ENCODE data around the gene SSTR3. TPM values are rescaled to one million over a fixed set of nuclear protein-coding genes. Genes with fewer than 3 reads are reported as not detected.
"Not testable (repeated sequence)": the region's sequence is repeated elsewhere in the genome, so short reads cannot be mapped to it uniquely, and the experiment has no call there.

The SSTR3 gene
- total and polyA plus RNA-seq, 4 donors = 0.39 to 2.9 (median 2.1) TPM

GRCh38 chr22:37234736-37235711 lies 22.7 kb upstream of the SSTR3 start:
- Histone ChIP-seq H3K27ac (ENCODE audit: low read depth, low read length) (no peak overlapping the region), H3K9me3 (ENCODE audit: control insufficient read depth, insufficient read depth, low read length) (no peaks in the 10 kb centered on the region), H3K36me3 (ENCODE audit: control insufficient read depth, insufficient read depth, low read length) (no peaks in the 10 kb centered on the region), H3K4me3 (ENCODE audit: low read depth, low read length) (no peak overlapping the region), H3K27me3 (ENCODE audit: control insufficient read depth, insufficient read depth, low read length) (peaks cover 4% of the 10 kb centered on the region), H3K4me1 (ENCODE audit: control insufficient read depth, insufficient read depth, low read length) (peaks cover 6% of the 10 kb centered on the region)
- 83% methylated on average over 13 of the region's 16 CpGs for WGBS (ENCODE audit: insufficient coverage)
- DNase-seq (ENCODE audit: low read depth in 4 of 6, low spot score in 6 of 6) = no peak

GRCh38 chr22:37233751-37234631 lies 21.7 kb upstream of the SSTR3 start:
- H3K4me1 ChIP-seq (ENCODE audit: control insufficient read depth, insufficient read depth, low read length) = peaks cover 12% of the 10 kb centered on the region
- H3K9me3 ChIP-seq (ENCODE audit: control insufficient read depth, insufficient read depth, low read length) = no peaks in the 10 kb centered on the region
- 67% methylated on average over 27 of the region's 27 CpGs for WGBS (ENCODE audit: insufficient coverage)
- no peak for DNase-seq (ENCODE audit: low read depth in 4 of 6, low spot score in 6 of 6)
- no peak overlapping the region for H3K4me3 ChIP-seq (ENCODE audit: low read depth, low read length)
- no peak overlapping the region for H3K27ac ChIP-seq (ENCODE audit: low read depth, low read length)
- no peaks in the 10 kb centered on the region for H3K27me3 ChIP-seq (ENCODE audit: control insufficient read depth, insufficient read depth, low read length)
- H3K36me3 ChIP-seq (ENCODE audit: control insufficient read depth, insufficient read depth, low read length) = no peaks in the 10 kb centered on the region

- DNase-seq (ENCODE audit: low read depth in 4 of 6, low spot score in 6 of 6); H3K9me3 ChIP-seq (ENCODE audit: control insufficient read depth, insufficient read depth, low read length): not testable (repeated sequence)
- 88% methylated on average over 11 of the region's 12 CpGs for WGBS (ENCODE audit: insufficient coverage)
These were observed 21.1 kb upstream of the SSTR3 start for GRCh38 chr22:37233371-37233750.

GRCh38 chr22:37232140-37232998 lies 20.1 kb upstream of the SSTR3 start:
- Histone ChIP-seq H3K27ac (ENCODE audit: low read depth, low read length) (no peak overlapping the region), H3K36me3 (ENCODE audit: control insufficient read depth, insufficient read depth, low read length) (no peaks in the 10 kb centered on the region), H3K4me1 (ENCODE audit: control insufficient read depth, insufficient read depth, low read length) (peaks cover 16% of the 10 kb centered on the region), H3K27me3 (ENCODE audit: control insufficient read depth, insufficient read depth, low read length) (no peaks in the 10 kb centered on the region), H3K9me3 (ENCODE audit: control insufficient read depth, insufficient read depth, low read length) (no peaks in the 10 kb centered on the region), H3K4me3 (ENCODE audit: low read depth, low read length) (no peak overlapping the region)
- no peak for DNase-seq (ENCODE audit: low read depth in 4 of 6, low spot score in 6 of 6)
- WGBS (ENCODE audit: insufficient coverage) = 87% methylated on average over 13 of the region's 15 CpGs

More at GRCh38 chr22:37233371-37233750, 21.1 kb upstream of the SSTR3 start:
- peaks cover 19% of the 10 kb centered on the region for H3K4me1 ChIP-seq (ENCODE audit: control insufficient read depth, insufficient read depth, low read length)
- H3K27ac ChIP-seq (ENCODE audit: low read depth, low read length); H3K4me3 ChIP-seq (ENCODE audit: low read depth, low read length); H3K36me3 ChIP-seq (ENCODE audit: control insufficient read depth, insufficient read depth, low read length); H3K27me3 ChIP-seq (ENCODE audit: control insufficient read depth, insufficient read depth, low read length): not testable (repeated sequence)

- Histone ChIP-seq H3K9me3 (ENCODE audit: control insufficient read depth, insufficient read depth, low read length) (no peaks in the 10 kb centered on the region), H3K27me3 (ENCODE audit: control insufficient read depth, insufficient read depth, low read length) (no peaks in the 10 kb centered on the region)
- no peak for DNase-seq (ENCODE audit: low read depth in 4 of 6, low spot score in 6 of 6)
These were observed 19.3 kb upstream of the SSTR3 start for GRCh38 chr22:37231406-37232139.

GRCh38 chr22:37230673-37231405 lies 18.6 kb upstream of the SSTR3 start:
- Histone ChIP-seq H3K27me3 (ENCODE audit: control insufficient read depth, insufficient read depth, low read length) (no peaks in the 10 kb centered on the region), H3K9me3 (ENCODE audit: control insufficient read depth, insufficient read depth, low read length) (no peaks in the 10 kb centered on the region), H3K36me3 (ENCODE audit: control insufficient read depth, insufficient read depth, low read length) (no peaks in the 10 kb centered on the region), H3K4me3 (ENCODE audit: low read depth, low read length) (no peak overlapping the region), H3K4me1 (ENCODE audit: control insufficient read depth, insufficient read depth, low read length) (peaks cover 14% of the 10 kb centered on the region), H3K27ac (ENCODE audit: low read depth, low read length) (no peak overlapping the region)
- DNase-seq (ENCODE audit: low read depth in 4 of 6, low spot score in 6 of 6) = no peak
- WGBS (ENCODE audit: insufficient coverage) = 81% methylated on average over 13 of the region's 14 CpGs

More at GRCh38 chr22:37231406-37232139, 19.3 kb upstream of the SSTR3 start:
- no peaks in the 10 kb centered on the region for H3K36me3 ChIP-seq (ENCODE audit: control insufficient read depth, insufficient read depth, low read length)
- WGBS (ENCODE audit: insufficient coverage) = 79% methylated on average over 18 of the region's 21 CpGs
- H3K4me1 ChIP-seq (ENCODE audit: control insufficient read depth, insufficient read depth, low read length) = peaks cover 14% of the 10 kb centered on the region
- no peak overlapping the region for H3K27ac ChIP-seq (ENCODE audit: low read depth, low read length)
- H3K4me3 ChIP-seq (ENCODE audit: low read depth, low read length) = no peak overlapping the region

GRCh38 chr22:37229805-37230672 lies 17.8 kb upstream of the SSTR3 start:
- Histone ChIP-seq H3K9me3 (ENCODE audit: control insufficient read depth, insufficient read depth, low read length) (no peaks in the 10 kb centered on the region), H3K27ac (ENCODE audit: low read depth, low read length) (no peak overlapping the region), H3K36me3 (ENCODE audit: control insufficient read depth, insufficient read depth, low read length) (no peaks in the 10 kb centered on the region), H3K27me3 (ENCODE audit: control insufficient read depth, insufficient read depth, low read length) (no peaks in the 10 kb centered on the region), H3K4me1 (ENCODE audit: control insufficient read depth, insufficient read depth, low read length) (peaks cover 14% of the 10 kb centered on the region), H3K4me3 (ENCODE audit: low read depth, low read length) (no peak overlapping the region)
- no peak for DNase-seq (ENCODE audit: low read depth in 4 of 6, low spot score in 6 of 6)
- WGBS (ENCODE audit: insufficient coverage) = 63% methylated on average over 5 of the region's 8 CpGs
